HFF-Myc (cell line): ENCODE results near the gene RAD54L2.
A peak's percentile ranks its signal among the peaks of the same experiment; 100 is the strongest.
"Not testable (repeated sequence)": the region's sequence is repeated elsewhere in the genome, so short reads cannot be mapped to it uniquely, and the experiment has no call there.

Experiments used
- DNase-seq: peaks from one replicate; pipeline ENCODE4 v3.0.0-alpha.2; 2011; ENCODE audit warnings: low read depth; ENCODE audit errors: extremely low read depth
- H3K4me3 ChIP-seq: replicated peaks from 2 replicates; pipeline ENCODE4 v1.5.1; 2011; ENCODE audit warnings: low read depth, mild to moderate bottlenecking, control low read depth, low read length
- CTCF ChIP-seq: IDR thresholded peaks from 2 replicates; pipeline ENCODE4 v1.5.1; 2012; ENCODE audit warnings: mild to moderate bottlenecking, low read depth, low read length, control low read depth; ENCODE audit errors: missing control alignments

RAD54L2 gene

GRCh38 chr3:51530485-51530884, 8.0 kb upstream of the RAD54L2 start:
- H3K4me3 ChIP-seq = no peak overlapping the region
- DNase-seq = no peak
- TF ChIP-seq CTCF = no peak

DNA sequence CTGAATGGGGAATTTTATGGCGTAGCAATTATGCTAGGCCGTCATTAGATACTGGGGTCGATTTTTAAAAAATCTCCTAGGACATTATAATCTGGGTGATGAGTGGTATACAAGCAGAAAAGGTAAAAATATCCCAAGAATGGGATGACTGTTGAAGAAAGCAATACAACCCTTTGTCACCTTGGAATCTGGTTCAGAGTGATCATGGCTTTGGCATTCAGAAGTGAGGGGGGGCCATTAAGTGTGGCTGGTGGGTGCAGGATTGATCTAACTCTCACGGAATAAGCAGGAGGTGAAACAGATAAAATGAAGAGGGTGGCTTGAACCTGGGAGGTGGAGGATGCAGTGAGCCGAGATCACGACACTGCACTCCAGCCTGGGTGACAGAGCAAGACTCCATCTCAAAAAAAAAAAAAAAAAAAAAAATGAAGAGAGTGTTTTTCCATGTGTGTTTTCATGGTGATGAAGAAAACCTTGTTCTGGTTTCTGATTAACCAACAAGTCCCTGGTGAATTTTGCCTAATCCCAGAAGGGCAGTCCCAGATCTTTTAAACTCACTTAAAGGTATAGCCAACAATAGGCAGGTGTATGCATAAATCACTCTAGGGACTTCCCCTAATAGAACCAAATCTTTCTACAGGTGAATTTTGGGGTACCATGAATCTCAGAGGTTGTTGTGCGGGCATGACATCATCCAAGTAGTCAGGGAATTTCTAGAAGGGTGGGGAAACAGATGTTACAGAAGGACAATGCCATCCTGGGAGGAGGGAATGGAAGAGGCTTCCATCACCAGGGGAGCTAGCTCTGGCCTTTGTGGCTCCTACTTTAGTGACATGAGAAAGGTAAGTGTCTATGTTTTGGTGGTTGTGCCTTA, 3.1 kb upstream of the RAD54L2 start:
- H3K4me3 ChIP-seq = no peak overlapping the region
- TF ChIP-seq CTCF = no peak
- no peak for DNase-seq

DNA sequence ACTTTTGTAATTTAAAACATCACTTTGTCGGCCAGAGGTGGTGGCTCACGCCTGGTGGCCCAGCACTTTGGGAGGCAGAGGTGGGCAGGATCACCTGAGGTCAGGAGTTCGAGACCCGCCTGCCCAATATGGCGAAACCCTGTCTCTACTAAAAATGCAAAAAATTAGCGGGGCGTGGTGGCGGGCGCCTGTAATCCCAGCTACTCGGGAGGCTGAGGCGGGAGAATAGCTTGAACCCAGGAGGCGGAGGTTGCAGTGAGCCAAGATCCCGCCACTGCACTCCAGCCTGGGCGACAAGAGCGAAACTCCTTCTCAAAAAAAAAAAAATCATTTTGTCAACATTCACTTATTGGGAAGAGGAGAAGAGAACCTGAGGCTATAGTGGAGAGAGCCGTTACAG, 888 bp upstream of the RAD54L2 start:
- DNase-seq = not testable (repeated sequence)
- peak overlapping the region; percentile 85 for H3K4me3 ChIP-seq

DNA sequence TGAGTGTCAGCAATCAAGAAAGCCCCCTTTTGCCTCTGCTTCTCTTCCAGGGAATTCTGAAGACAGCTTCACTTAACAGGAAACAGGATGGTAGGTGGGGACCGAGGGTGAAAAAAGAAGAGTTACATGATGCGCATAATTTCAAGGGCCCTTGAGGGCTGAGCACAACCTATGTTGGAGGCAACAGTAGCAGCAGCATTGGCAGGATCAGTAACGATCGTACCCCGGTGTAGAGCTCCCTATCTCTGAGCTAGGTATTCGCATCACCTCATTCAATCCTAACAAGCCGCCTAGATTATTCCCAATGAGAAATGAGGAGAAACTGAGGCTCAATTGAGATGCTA, 432 bp upstream of the RAD54L2 start:
- no peak for TF ChIP-seq CTCF
- H3K4me3 ChIP-seq = peak overlapping the region; percentile 85
- DNase-seq = no peak

DNA sequence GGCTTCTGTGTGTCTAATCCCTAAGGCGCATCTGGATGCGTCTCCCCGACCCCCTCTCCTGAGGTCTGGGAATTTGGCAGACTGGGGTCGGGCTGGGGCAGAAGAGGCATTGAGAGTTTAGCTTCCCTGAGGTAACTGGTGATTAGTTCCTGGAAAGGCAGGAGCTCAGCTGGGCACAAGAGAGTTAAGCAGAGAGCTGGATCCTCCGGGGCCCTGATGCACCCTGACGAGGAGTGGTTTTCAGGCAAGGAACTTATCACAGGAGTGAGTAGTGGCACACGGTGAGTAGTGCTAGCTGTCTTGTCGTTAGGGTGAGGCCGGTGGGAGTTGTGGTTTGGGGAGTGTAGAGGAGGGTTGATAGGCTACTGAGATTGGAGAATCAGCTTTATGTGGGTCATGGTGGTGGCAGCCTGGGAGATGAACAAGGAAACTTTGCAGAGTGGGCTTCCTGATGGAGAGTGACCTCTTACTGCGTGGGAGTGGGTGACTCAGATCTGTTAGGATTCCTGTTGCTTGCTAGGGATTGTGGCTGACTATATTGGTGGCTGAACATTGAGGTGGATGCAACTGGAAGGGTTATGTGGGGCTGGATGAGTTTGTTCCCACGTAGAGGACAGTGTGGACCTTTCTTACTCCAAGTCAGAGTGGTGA, 897 bp downstream of the RAD54L2 start:
- no peak for DNase-seq
- H3K4me3 ChIP-seq = peak overlapping the region; percentile 85
- no peak for TF ChIP-seq CTCF

GRCh38 chr3:51542596-51542995, 4.1 kb downstream of the RAD54L2 start:
- not testable (repeated sequence) for DNase-seq, H3K4me3 ChIP-seq

DNA sequence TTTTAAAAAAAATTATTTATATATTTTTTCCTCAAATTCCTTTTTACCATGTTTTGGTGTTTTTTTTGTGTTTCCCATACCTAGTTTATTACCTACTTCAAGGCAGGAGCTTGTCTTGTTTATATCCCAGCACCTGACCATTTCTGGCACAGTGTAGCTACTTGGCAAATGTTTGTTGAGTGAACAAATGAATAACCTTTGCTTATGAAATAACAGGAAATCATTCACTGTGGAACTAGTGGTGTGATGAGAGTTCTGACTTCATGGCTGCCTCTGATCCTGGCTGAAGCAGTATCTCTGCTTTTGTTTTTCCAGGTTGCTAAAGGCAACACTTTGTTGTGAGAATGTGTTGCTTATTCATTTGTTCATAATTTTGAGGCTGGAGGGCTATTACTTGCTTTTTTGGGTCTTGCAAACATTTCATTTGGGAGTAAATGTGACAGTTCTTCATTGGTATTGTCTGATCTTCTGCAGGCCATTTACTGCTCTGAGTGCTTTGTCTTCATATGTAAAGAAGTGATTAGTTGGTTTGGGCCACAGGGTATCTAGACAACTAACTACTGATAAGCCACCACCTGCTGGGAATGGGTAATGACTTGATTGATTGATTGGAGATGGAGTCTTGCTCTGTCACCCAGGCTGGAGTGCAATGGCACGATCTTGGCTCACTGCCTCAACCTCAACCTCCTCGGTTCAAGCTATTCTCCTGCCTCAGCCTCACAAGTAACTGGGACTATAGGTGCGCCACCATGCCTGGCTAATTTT, 5.7 kb downstream of the RAD54L2 start:
- TF ChIP-seq CTCF = no peak
- no peak for DNase-seq
- no peak overlapping the region for H3K4me3 ChIP-seq
